ENCODE data around the gene RIOK2.
A peak's percentile ranks its signal among the peaks of the same experiment; 100 is the strongest.

RIOK2 gene

DNA sequence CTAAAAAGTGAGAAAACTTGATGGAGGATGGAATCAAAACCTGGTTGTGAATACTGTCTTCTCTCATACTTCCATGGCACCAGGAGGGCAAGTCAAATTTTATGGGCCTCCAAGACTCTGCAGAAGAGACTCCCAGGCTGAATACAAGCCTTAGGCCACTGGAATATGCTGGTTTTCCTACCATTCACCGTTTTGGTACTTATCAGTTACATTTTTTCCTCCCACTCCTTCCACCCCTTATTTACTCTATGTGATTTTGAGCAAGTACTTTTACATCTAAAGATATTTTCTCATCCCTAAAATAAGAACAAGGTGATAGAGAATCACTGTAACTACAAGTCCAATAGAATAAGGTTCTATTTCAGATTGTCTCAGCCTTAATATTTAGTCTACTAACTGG is 32.6 kb downstream of the RIOK2 start:
- Histone ChIP-seq H3K79me1 (ENCODE audit: low read length) (no peaks in the 10 kb centered on the region), H2BK5ac (ENCODE audit: low read length) (no peak overlapping the region)

DNA sequence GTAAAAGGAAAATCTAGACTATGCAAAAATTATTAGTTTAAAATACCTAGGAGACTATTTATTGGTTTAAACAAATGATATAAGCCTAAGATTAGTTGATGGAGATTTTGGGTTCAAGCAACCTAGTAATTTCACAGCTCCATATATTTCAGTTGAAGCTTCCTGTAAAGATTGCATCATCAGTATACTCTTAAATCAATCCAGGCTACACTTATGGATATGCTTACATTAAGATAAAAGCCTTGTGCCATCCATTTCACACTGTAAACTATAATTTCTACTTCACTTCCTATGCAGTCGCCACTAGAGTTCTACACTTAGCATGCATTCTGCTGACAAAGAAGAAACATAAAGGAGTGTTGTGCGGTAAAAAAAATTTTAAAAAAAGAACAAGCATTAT is 33.3 kb downstream of the RIOK2 start:
- Histone ChIP-seq H3K36me3 (ENCODE audit: control insufficient read depth, insufficient read depth, low read length) (no peaks in the 10 kb centered on the region), H4K8ac (ENCODE audit: low read depth, low read length) (no peak overlapping the region), H2AK5ac (ENCODE audit: low read length) (no peak overlapping the region), H3K4me2 (ENCODE audit: low read length) (no peak overlapping the region), H3K9ac (ENCODE audit: low read length) (no peak overlapping the region), H3K23ac (ENCODE audit: low read length) (no peak overlapping the region), H2BK5ac (ENCODE audit: low read length) (no peak overlapping the region), H3K4ac (ENCODE audit: low read depth, low read length) (no peak overlapping the region), H2BK15ac (replicated peaks; ENCODE audit: low read depth) (no peak overlapping the region), H3K27me3 (ENCODE audit: insufficient read depth, low read length, poor library complexity) (no peaks in the 10 kb centered on the region), H4K5ac (ENCODE audit: low read length) (no peak overlapping the region), H3K18ac (ENCODE audit: low read length) (no peak overlapping the region), H3K27ac (ENCODE audit: low read depth, low read length) (no peak overlapping the region), H2BK120ac (ENCODE audit: low read depth, low read length) (no peak overlapping the region), H3K4me3 (ENCODE audit: low read length) (no peak overlapping the region), H3K56ac (ENCODE audit: low read length) (no peak overlapping the region), H3K79me2 (ENCODE audit: control insufficient read depth, insufficient read depth, low read length) (no peaks in the 10 kb centered on the region), H3K79me1 (ENCODE audit: low read length) (no peaks in the 10 kb centered on the region), H3K4me1 (ENCODE audit: control insufficient read depth, low read depth, low read length) (no peaks in the 10 kb centered on the region)
- DNase-seq, result no peak
- no CpG with 5 or more reads among the region's 2 CpGs for WGBS (ENCODE audit: extremely low coverage, insufficient coverage, low lambda C conversion rate)

More for the DNA sequence above, 32.6 kb downstream of the RIOK2 start:
- Histone ChIP-seq H3K9ac (ENCODE audit: low read length) (no peak overlapping the region), H4K5ac (ENCODE audit: low read length) (no peak overlapping the region), H2BK15ac (replicated peaks; ENCODE audit: low read depth) (no peak overlapping the region), H3K4me3 (ENCODE audit: low read length) (no peak overlapping the region), H3K27me3 (ENCODE audit: insufficient read depth, low read length, poor library complexity) (no peaks in the 10 kb centered on the region), H3K18ac (ENCODE audit: low read length) (no peak overlapping the region), H3K56ac (ENCODE audit: low read length) (no peak overlapping the region), H3K4me1 (ENCODE audit: control insufficient read depth, low read depth, low read length) (no peaks in the 10 kb centered on the region), H4K8ac (ENCODE audit: low read depth, low read length) (no peak overlapping the region), H2AK5ac (ENCODE audit: low read length) (no peak overlapping the region), H3K4me2 (ENCODE audit: low read length) (no peak overlapping the region), H3K27ac (ENCODE audit: low read depth, low read length) (no peak overlapping the region), H3K23ac (ENCODE audit: low read length) (no peak overlapping the region), H3K79me2 (ENCODE audit: control insufficient read depth, insufficient read depth, low read length) (no peaks in the 10 kb centered on the region), H2BK120ac (ENCODE audit: low read depth, low read length) (no peak overlapping the region), H3K4ac (ENCODE audit: low read depth, low read length) (no peak overlapping the region), H3K36me3 (ENCODE audit: control insufficient read depth, insufficient read depth, low read length) (no peaks in the 10 kb centered on the region)
- no CpG with 5 or more reads among the region's 1 CpG for WGBS (ENCODE audit: extremely low coverage, insufficient coverage, low lambda C conversion rate)
- no peak for DNase-seq

DNA sequence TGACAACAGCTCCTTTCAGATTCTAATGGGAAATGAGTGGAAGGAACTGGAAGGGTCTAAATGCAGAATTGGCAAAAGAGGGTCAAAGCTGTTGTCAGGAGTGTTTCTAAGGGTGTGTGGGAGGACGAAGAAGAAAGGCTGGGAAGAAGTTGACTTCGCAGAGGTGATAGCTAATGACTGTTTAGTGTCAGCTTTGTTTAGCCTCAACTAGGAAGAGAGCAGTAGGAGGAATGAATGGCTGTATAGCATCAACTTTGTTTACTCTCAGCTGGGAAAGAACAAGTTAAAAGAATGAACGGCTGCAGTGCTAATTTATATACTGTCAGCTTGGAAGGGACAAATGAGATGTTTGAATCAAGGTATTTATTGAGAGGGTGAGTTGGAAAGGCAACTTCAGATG is 34.8 kb downstream of the RIOK2 start:
- Histone ChIP-seq H3K23ac (ENCODE audit: low read length) (no peak overlapping the region), H3K56ac (ENCODE audit: low read length) (no peak overlapping the region), H2BK15ac (replicated peaks; ENCODE audit: low read depth) (no peak overlapping the region), H3K4ac (ENCODE audit: low read depth, low read length) (no peak overlapping the region), H4K5ac (ENCODE audit: low read length) (no peak overlapping the region), H3K36me3 (ENCODE audit: control insufficient read depth, insufficient read depth, low read length) (no peaks in the 10 kb centered on the region), H2BK120ac (ENCODE audit: low read depth, low read length) (no peak overlapping the region), H3K4me2 (ENCODE audit: low read length) (no peak overlapping the region), H3K4me3 (ENCODE audit: low read length) (no peak overlapping the region), H2BK5ac (ENCODE audit: low read length) (no peak overlapping the region), H4K8ac (ENCODE audit: low read depth, low read length) (no peak overlapping the region), H3K79me2 (ENCODE audit: control insufficient read depth, insufficient read depth, low read length) (no peaks in the 10 kb centered on the region), H3K27ac (ENCODE audit: low read depth, low read length) (no peak overlapping the region), H3K4me1 (ENCODE audit: control insufficient read depth, low read depth, low read length) (no peaks in the 10 kb centered on the region), H2AK5ac (ENCODE audit: low read length) (no peak overlapping the region), H3K79me1 (ENCODE audit: low read length) (no peaks in the 10 kb centered on the region), H3K9ac (ENCODE audit: low read length) (no peak overlapping the region), H3K18ac (ENCODE audit: low read length) (no peak overlapping the region), H3K27me3 (ENCODE audit: insufficient read depth, low read length, poor library complexity) (no peaks in the 10 kb centered on the region)
- DNase-seq, result no peak
- WGBS (ENCODE audit: extremely low coverage, insufficient coverage, low lambda C conversion rate), result no CpG with 5 or more reads among the region's 3 CpGs

DNA sequence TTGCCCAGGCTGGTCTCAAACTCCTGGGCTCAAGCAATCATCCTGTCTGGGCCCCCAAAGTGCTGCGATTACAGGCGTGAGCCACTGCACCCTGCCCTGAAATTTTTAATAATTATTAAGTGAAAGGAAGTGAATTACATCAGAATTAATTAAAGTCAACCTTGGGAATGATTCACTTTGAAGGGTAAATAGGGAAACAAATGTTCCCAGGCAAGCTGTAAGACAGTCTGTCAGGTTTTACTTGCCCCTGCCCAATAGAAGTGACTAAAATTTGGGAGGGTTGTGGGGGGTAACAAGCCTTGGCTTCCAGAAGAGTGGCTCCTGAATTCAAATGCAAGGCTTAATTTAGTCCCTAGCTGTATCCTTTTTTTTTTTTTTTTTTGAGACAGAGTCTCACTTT is 39.3 kb downstream of the RIOK2 start:
- Histone ChIP-seq H3K9ac (ENCODE audit: low read length) (no peak overlapping the region), H3K4ac (ENCODE audit: low read depth, low read length) (no peak overlapping the region), H3K79me2 (ENCODE audit: control insufficient read depth, insufficient read depth, low read length) (no peaks in the 10 kb centered on the region), H3K27me3 (ENCODE audit: insufficient read depth, low read length, poor library complexity) (no peaks in the 10 kb centered on the region), H4K8ac (ENCODE audit: low read depth, low read length) (no peak overlapping the region), H4K5ac (ENCODE audit: low read length) (no peak overlapping the region), H2AK5ac (ENCODE audit: low read length) (no peak overlapping the region), H3K36me3 (ENCODE audit: control insufficient read depth, insufficient read depth, low read length) (no peaks in the 10 kb centered on the region), H3K79me1 (ENCODE audit: low read length) (no peaks in the 10 kb centered on the region), H3K23ac (ENCODE audit: low read length) (no peak overlapping the region), H3K56ac (ENCODE audit: low read length) (no peak overlapping the region), H2BK15ac (replicated peaks; ENCODE audit: low read depth) (no peak overlapping the region), H3K4me2 (ENCODE audit: low read length) (no peak overlapping the region), H3K4me1 (ENCODE audit: control insufficient read depth, low read depth, low read length) (peaks cover 6% of the 10 kb centered on the region), H2BK120ac (ENCODE audit: low read depth, low read length) (no peak overlapping the region), H3K27ac (ENCODE audit: low read depth, low read length) (no peak overlapping the region), H3K4me3 (ENCODE audit: low read length) (no peak overlapping the region), H3K18ac (ENCODE audit: low read length) (no peak overlapping the region), H2BK5ac (ENCODE audit: low read length) (no peak overlapping the region)
- no peak for DNase-seq
- no CpG with 5 or more reads among the region's 2 CpGs for WGBS (ENCODE audit: extremely low coverage, insufficient coverage, low lambda C conversion rate)

DNA sequence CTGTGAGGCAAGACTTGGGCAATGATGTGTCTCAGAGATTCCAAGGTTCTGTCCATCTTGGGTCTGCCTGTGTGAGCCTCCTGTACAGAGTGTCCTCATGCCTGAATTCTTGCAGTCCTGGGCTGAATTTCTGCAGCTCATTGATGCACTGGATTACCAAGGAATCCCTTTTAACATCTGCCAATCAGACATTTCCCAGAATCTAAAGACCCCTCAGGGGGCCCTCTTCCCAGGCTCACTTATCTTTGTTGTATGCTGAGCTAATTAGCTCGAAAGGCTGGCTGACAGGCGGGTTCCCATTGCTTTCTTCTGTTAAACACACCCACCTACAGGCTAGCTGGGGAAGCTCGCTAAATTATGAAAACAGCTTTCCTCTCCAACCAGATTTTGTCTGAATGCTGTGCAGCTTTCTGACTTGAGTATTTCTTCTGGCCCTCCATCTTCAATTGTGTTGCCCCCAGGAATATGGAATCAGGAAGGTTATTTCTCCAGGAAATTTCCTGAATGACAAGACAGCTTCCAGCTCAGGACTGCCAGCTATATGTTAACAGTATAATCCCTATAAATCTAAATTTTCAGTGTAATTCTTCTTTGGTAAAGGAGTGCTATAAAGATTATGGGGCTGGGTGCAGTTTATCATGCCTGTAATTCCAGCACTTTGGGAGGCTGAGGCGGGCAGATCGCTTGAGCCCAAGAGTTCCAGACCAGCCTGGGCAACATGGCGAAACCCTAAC is 40.4 kb downstream of the RIOK2 start, which contains the start of gene LIX1:
TSS of gene LIX1 (minus strand) at position 91 of the 734 bp plus-strand sequence. CDS start at position 56, 35 bp downstream.
- Histone ChIP-seq H2AK5ac (ENCODE audit: low read length) (no peak within 1 kb of the TSS), H3K36me3 (ENCODE audit: control insufficient read depth, insufficient read depth, low read length) (no peaks in the 10 kb centered on the region), H2BK15ac (replicated peaks; ENCODE audit: low read depth) (no peak within 1 kb of the TSS), H3K27ac (ENCODE audit: low read depth, low read length) (no peak within 1 kb of the TSS), H3K9ac (ENCODE audit: low read length) (peak within 1 kb of the TSS; percentile 44), H3K79me2 (ENCODE audit: control insufficient read depth, insufficient read depth, low read length) (no peaks in the 10 kb centered on the region), H3K18ac (ENCODE audit: low read length) (no peak within 1 kb of the TSS), H2BK120ac (ENCODE audit: low read depth, low read length) (no peak within 1 kb of the TSS), H3K4me1 (ENCODE audit: control insufficient read depth, low read depth, low read length) (peaks cover 6% of the 10 kb centered on the region), H3K79me1 (ENCODE audit: low read length) (no peaks in the 10 kb centered on the region), H3K23ac (ENCODE audit: low read length) (no peak within 1 kb of the TSS), H2BK5ac (ENCODE audit: low read length) (peak within 1 kb of the TSS; percentile 44), H3K27me3 (ENCODE audit: insufficient read depth, low read length, poor library complexity) (no peaks in the 10 kb centered on the region), H3K4me3 (ENCODE audit: low read length) (peak within 1 kb of the TSS; percentile 15), H3K4ac (ENCODE audit: low read depth, low read length) (no peak within 1 kb of the TSS), H3K4me2 (ENCODE audit: low read length) (peak within 1 kb of the TSS; percentile 30), H3K56ac (ENCODE audit: low read length) (peak within 1 kb of the TSS; percentile 47), H4K5ac (ENCODE audit: low read length) (peak within 1 kb of the TSS; percentile 48), H4K8ac (ENCODE audit: low read depth, low read length) (no peak within 1 kb of the TSS)
- DNase-seq, result peak; percentile 95
- no CpG with 5 or more reads among the region's 6 CpGs for WGBS (ENCODE audit: extremely low coverage, insufficient coverage, low lambda C conversion rate)

DNA sequence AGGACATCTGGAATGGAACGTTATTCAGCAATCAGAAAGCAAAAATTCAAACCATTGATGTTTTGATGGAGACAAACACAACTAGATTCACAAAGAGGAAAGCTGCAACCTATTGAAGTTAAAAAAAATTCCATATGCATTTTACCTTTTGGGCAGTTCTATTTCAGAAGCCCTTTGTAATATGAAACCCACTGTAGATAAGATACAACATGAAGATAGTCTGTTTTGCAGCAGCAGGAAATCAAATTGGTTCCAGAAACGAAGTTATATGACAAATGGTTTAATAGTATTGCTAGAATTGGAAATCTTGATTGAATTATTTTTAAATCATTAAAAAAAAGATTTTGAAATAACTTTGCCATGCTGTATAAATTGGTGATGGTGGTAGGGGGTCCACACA is 41.5 kb downstream of the RIOK2 start:
- Histone ChIP-seq H4K8ac (ENCODE audit: low read depth, low read length) (no peak overlapping the region), H3K27ac (ENCODE audit: low read depth, low read length) (no peak overlapping the region)
- no CpG with 5 or more reads among the region's 2 CpGs for whole genome bisulfite sequencing (ENCODE audit: extremely low coverage, insufficient coverage, low lambda C conversion rate)

More for the DNA sequence above, 41.5 kb downstream of the RIOK2 start:
- Histone ChIP-seq H3K4me3 (ENCODE audit: low read length) (no peak overlapping the region), H3K4me2 (ENCODE audit: low read length) (no peak overlapping the region), H3K4ac (ENCODE audit: low read depth, low read length) (no peak overlapping the region), H3K79me1 (ENCODE audit: low read length) (no peaks in the 10 kb centered on the region), H2BK120ac (ENCODE audit: low read depth, low read length) (no peak overlapping the region), H2BK15ac (replicated peaks; ENCODE audit: low read depth) (no peak overlapping the region), H3K23ac (ENCODE audit: low read length) (no peak overlapping the region), H3K4me1 (ENCODE audit: control insufficient read depth, low read depth, low read length) (peaks cover 6% of the 10 kb centered on the region), H3K18ac (ENCODE audit: low read length) (no peak overlapping the region), H3K56ac (ENCODE audit: low read length) (no peak overlapping the region), H3K36me3 (ENCODE audit: control insufficient read depth, insufficient read depth, low read length) (no peaks in the 10 kb centered on the region), H3K27me3 (ENCODE audit: insufficient read depth, low read length, poor library complexity) (no peaks in the 10 kb centered on the region), H2AK5ac (ENCODE audit: low read length) (no peak overlapping the region), H4K5ac (ENCODE audit: low read length) (no peak overlapping the region), H3K9ac (ENCODE audit: low read length) (no peak overlapping the region), H2BK5ac (ENCODE audit: low read length) (no peak overlapping the region), H3K79me2 (ENCODE audit: control insufficient read depth, insufficient read depth, low read length) (no peaks in the 10 kb centered on the region)
- peak; percentile 18 for DNase-seq
